Mesothelial cell of epicardium (in vitro differentiated cells): ENCODE measurements around the gene CLTB. TPM values are rescaled to one million over a fixed set of nuclear protein-coding genes. Genes with fewer than 3 reads are reported as not detected.

Experiments used
- DNase-seq, 2 experiments: peaks; one replicate each; pipeline ENCODE4 v3.0.0; 2021; ENCODE audit warnings: low spot score in 2 of 2; ENCODE audit not compliant: unreplicated experiment in 2 of 2
- H3K27ac Mint-ChIP-seq: 2 replicates; pipeline ENCODE4 v1.8.0; 2021; ENCODE audit warnings: mixed read lengths
- H3K27me3 Mint-ChIP-seq: 2 replicates; pipeline ENCODE4 v1.8.0; 2021; ENCODE audit warnings: low read depth, mixed read lengths
- H3K36me3 Mint-ChIP-seq: 2 replicates; pipeline ENCODE4 v1.8.0; 2021; ENCODE audit warnings: mixed read lengths
- H3K4me1 Mint-ChIP-seq: 2 replicates; pipeline ENCODE4 v1.8.0; 2021; ENCODE audit warnings: mixed read lengths
- H3K4me3 Mint-ChIP-seq: 2 replicates; pipeline ENCODE4 v1.8.0; 2021; ENCODE audit warnings: mild to moderate bottlenecking, moderate library complexity, mixed read lengths
- H3K9me3 Mint-ChIP-seq: 2 replicates; pipeline ENCODE4 v1.8.0; 2021; ENCODE audit warnings: mixed read lengths
- total RNA-seq: library from RNA; stranded (reverse); gene quantifications from 3 replicates; pipeline ENCODE4 v1.2.1, GENCODE V29; 2021
- TF ChIP-seq, protein P1 (sequence below): fragments of 200-600 bp; sonication (generic); IDR thresholded peaks from one replicate; pipeline ENCODE4 v1.5.0; 2021; ENCODE audit warnings: antibody characterized with exemption; ENCODE audit not compliant: unreplicated experiment

Gene CLTB
- total RNA-seq, 1 donor from 2014 or later, result 43.3 TPM

DNA sequence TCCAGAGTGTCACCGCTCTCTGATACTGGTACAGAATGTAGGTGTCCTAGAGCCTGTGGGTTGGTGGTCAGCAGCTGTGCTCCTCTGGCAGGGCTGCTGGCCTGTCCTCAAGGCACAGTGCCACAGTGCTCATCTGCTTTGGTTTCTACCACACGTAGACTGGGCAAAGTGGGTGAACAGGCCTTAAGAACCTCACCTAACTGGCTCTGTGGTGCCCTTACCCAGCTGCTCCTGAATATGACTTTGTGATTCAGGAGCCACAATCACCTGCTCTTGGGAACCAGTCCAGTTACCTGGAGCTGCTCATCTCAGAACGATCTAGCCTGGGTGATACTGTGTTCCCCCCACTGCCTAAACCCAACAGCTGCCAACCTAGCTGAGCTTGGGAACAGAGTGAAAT, 34.4 kb downstream of the CLTB start:
- TF ChIP-seq, protein P1, sequence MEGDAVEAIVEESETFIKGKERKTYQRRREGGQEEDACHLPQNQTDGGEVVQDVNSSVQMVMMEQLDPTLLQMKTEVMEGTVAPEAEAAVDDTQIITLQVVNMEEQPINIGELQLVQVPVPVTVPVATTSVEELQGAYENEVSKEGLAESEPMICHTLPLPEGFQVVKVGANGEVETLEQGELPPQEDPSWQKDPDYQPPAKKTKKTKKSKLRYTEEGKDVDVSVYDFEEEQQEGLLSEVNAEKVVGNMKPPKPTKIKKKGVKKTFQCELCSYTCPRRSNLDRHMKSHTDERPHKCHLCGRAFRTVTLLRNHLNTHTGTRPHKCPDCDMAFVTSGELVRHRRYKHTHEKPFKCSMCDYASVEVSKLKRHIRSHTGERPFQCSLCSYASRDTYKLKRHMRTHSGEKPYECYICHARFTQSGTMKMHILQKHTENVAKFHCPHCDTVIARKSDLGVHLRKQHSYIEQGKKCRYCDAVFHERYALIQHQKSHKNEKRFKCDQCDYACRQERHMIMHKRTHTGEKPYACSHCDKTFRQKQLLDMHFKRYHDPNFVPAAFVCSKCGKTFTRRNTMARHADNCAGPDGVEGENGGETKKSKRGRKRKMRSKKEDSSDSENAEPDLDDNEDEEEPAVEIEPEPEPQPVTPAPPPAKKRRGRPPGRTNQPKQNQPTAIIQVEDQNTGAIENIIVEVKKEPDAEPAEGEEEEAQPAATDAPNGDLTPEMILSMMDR, result no peak
- Mint-ChIP-seq H3K27ac (no peak overlapping the region), H3K4me3 (no peak overlapping the region), H3K9me3 (no peaks in the 10 kb centered on the region), H3K36me3 (peaks cover 24% of the 10 kb centered on the region), H3K27me3 (no peaks in the 10 kb centered on the region), H3K4me1 (peaks cover 3% of the 10 kb centered on the region)
- no peak for DNase-seq

DNA sequence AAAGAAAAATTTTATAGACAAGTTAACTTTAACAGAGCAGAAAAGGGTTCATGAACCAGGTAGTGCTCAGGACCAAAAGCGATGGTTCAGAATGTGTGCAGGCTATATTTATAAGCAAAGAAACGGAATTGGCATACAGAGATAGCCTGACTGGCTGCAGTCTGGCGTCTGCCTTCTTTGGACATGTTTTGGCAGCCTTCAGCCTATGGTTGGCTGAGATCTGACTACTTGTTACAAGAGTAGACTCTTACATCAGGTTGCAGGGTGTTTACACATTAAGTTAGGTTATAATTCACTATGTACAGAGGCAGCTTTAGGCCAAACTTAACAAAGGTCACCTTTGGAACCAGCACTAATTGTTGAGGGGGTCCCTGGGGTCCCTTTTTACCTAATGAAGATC, 34.9 kb downstream of the CLTB start:
- Mint-ChIP-seq H3K9me3 (no peaks in the 10 kb centered on the region), H3K27me3 (no peaks in the 10 kb centered on the region), H3K4me3 (no peak overlapping the region), H3K27ac (no peak overlapping the region), H3K4me1 (no peaks in the 10 kb centered on the region), H3K36me3 (peaks cover 28% of the 10 kb centered on the region)
- no peak for DNase-seq
- TF ChIP-seq, protein P1, result no peak

DNA sequence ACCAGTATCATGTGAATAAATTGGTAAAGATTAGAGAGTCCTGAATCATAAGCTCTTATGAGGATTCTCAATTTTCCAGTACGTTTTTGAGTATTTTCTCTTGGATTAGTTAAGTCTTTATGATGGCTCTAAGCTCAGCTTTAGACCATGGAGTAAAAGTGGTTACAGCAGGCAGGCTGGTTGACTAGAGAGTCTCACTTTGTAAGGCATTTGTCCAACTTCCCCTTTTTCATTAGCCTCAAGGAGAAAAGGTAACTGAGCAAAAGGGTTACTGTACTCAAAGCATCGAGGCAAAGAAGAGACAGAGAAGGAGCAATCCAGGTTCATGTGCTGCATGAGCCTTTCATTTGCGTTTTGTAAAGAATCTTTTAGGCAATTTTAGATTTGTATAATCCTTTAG, 36.5 kb downstream of the CLTB start:
- DNase-seq, result no peak
- Mint-ChIP-seq H3K4me3 (no peak overlapping the region), H3K4me1 (no peaks in the 10 kb centered on the region), H3K27me3 (no peaks in the 10 kb centered on the region), H3K9me3 (no peaks in the 10 kb centered on the region), H3K36me3 (peaks cover 24% of the 10 kb centered on the region), H3K27ac (no peak overlapping the region)
- TF ChIP-seq, protein P1, result no peak

DNA sequence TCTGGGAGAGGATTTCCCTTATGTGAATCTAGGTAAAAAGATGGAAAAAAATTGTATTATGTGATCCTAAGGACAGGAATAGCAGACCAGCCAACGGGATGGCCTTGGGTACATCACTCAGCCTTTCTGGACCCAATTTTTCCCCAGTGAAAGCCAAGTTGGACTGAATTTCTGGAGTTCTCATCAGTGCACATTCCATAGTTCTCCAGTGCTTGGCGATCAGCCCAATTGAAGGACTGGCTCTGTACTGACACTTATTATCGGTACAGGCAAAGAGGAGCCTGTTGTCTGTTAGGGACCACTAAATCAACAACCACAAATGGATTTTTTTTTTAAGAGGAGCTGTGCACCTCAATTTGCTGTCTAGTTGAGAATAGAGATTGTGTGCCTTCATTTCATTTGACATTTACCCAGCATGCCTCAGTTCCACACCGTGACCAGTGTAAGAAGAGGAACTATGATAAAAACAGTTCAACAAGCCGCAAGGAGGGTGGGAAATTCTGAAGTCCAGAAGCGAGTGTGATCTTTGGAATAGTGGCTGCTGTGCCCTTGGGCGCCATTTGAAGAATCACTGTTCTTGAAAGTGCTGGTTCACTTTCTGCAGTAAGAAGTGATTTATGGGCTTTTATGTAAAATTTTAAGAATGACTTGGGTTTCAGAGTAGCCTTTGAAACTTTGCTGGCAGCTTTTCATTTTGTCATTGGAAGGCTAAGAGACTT, 43.1 kb downstream of the CLTB start:
- Mint-ChIP-seq H3K4me3 (no peak overlapping the region), H3K27me3 (no peaks in the 10 kb centered on the region), H3K4me1 (peaks cover 10% of the 10 kb centered on the region), H3K36me3 (peaks cover 22% of the 10 kb centered on the region), H3K27ac (peak overlapping the region; percentile 18), H3K9me3 (no peaks in the 10 kb centered on the region)
- DNase-seq, result no peak
- TF ChIP-seq, protein P1, result no peak

DNA sequence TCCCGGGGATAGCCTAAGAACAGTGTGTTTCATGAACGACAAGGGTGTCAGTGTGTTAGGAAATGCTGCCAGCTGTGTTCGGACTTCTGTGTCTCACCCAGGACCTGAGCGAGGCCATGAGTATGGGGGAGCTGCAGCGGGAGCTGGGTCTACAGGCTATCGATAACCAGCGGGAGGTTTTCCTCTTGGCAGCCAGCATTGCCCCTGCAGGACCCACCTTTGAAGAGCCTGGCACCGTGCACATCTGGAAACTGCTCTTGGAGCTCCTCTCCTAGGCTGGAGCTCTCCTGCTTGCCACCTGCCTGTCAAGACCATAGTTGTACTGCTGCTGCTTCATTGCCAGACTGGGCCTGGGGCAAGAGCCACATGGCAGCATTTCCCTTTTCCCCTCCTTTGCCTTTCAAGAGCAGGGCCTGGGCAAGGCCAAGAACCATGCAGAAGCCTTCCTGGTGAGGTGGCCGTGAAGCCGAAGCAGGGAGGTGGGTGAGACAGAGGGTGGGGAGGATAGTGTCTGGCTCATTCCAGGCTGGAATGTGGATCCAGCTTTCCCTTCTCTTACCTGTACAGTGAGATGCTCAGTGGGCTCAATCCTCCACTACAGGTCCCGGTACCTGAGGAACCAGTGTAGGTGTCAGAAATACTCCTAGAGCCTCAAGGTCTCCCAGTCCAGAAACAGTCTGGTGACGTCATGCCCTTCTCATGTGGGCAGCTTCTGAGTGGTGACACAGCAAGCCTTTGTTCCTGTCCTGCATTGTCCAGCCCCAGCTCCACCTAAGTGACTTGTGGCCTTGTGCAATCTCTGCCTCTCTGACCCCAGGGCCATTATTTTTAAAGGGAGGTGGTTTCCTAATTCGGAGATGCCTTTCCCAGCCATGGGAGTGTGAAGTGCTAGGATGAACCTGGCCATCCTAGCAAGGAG, 44.5 kb downstream of the CLTB start:
- no peak overlapping the region for H3K27ac Mint-ChIP-seq
- H3K36me3 Mint-ChIP-seq, result peaks cover 30% of the 10 kb centered on the region
- peaks cover 10% of the 10 kb centered on the region for H3K4me1 Mint-ChIP-seq
- H3K27me3 Mint-ChIP-seq, result no peaks in the 10 kb centered on the region
- no peak for DNase-seq
- H3K4me3 Mint-ChIP-seq, result no peak overlapping the region
- TF ChIP-seq, protein P1, result no peak
- H3K9me3 Mint-ChIP-seq, result no peaks in the 10 kb centered on the region
